Activated naive CD8-positive, alpha-beta T cell (primary cell): Measurements from ENCODE around the gene ACMSD.
"Not testable (repeated sequence)": the region's sequence is repeated elsewhere in the genome, so short reads cannot be mapped to it uniquely, and the experiment has no call there.

Experiments used
- H3K27ac Mint-ChIP-seq: one replicate; pipeline ENCODE4 v1.8.0; 2021; ENCODE audit warnings: mixed read lengths
- H3K27me3 Mint-ChIP-seq: one replicate; pipeline ENCODE4 v1.8.0; 2021; ENCODE audit warnings: mixed read lengths
- H3K36me3 Mint-ChIP-seq: one replicate; pipeline ENCODE4 v1.8.0; 2021; ENCODE audit warnings: mixed read lengths
- H3K4me1 Mint-ChIP-seq: one replicate; pipeline ENCODE4 v1.8.0; 2021; ENCODE audit warnings: low read depth, mixed read lengths
- H3K4me3 Mint-ChIP-seq: one replicate; pipeline ENCODE4 v1.8.0; 2021; ENCODE audit warnings: mild to moderate bottlenecking, mixed read lengths
- H3K9me3 Mint-ChIP-seq: one replicate; pipeline ENCODE4 v1.8.0; 2021; ENCODE audit warnings: low read depth, mixed read lengths

ACMSD gene

GRCh38 chr2:134866498-134867099, 28.2 kb downstream of the ACMSD start:
- H3K4me3 Mint-ChIP-seq, result no peak overlapping the region
- H3K27ac Mint-ChIP-seq, result no peak overlapping the region
- no peaks in the 10 kb centered on the region for H3K4me1 Mint-ChIP-seq
- H3K9me3 Mint-ChIP-seq, result no peaks in the 10 kb centered on the region
- H3K27me3 Mint-ChIP-seq, result no peaks in the 10 kb centered on the region
- peaks cover 11% of the 10 kb centered on the region for H3K36me3 Mint-ChIP-seq

- H3K36me3 Mint-ChIP-seq, result peaks cover 15% of the 10 kb centered on the region
- no peak overlapping the region for H3K27ac Mint-ChIP-seq
- no peaks in the 10 kb centered on the region for H3K4me1 Mint-ChIP-seq
- no peaks in the 10 kb centered on the region for H3K27me3 Mint-ChIP-seq
- no peaks in the 10 kb centered on the region for H3K9me3 Mint-ChIP-seq
- no peak overlapping the region for H3K4me3 Mint-ChIP-seq
These were observed 31.7 kb downstream of the ACMSD start for GRCh38 chr2:134869946-134870736.

DNA sequence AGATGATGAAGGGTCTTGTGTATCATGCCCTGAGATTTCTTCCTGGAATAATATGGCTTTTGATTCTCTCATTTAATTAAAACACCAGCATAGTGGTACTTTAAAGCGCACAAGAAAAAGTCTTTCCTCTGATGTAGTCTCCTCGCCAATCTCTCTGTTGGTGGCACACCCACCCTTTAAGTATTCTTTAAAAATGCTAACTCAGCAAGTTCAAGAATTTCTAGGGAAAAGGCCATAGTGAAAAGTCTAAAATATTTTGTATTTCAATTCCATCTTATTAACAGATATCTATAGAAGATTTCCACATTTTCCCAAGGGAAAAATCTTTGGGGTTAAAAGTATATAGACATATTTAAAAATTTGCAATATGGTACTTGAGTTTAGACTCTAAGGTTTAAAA, 34.7 kb downstream of the ACMSD start:
- H3K27ac Mint-ChIP-seq, result no peak overlapping the region
- no peaks in the 10 kb centered on the region for H3K4me1 Mint-ChIP-seq
- H3K36me3 Mint-ChIP-seq, result peaks cover 19% of the 10 kb centered on the region
- H3K4me3 Mint-ChIP-seq, result no peak overlapping the region
- H3K9me3 Mint-ChIP-seq, result peaks cover 4% of the 10 kb centered on the region
- H3K27me3 Mint-ChIP-seq, result no peaks in the 10 kb centered on the region

- Mint-ChIP-seq H3K27me3 (no peaks in the 10 kb centered on the region), H3K4me3 (no peak overlapping the region), H3K9me3 (peaks cover 21% of the 10 kb centered on the region), H3K4me1 (no peaks in the 10 kb centered on the region), H3K36me3 (peaks cover 33% of the 10 kb centered on the region), H3K27ac (no peak overlapping the region)
These were observed 36.9 kb downstream of the ACMSD start for GRCh38 chr2:134875309-134875708.

DNA sequence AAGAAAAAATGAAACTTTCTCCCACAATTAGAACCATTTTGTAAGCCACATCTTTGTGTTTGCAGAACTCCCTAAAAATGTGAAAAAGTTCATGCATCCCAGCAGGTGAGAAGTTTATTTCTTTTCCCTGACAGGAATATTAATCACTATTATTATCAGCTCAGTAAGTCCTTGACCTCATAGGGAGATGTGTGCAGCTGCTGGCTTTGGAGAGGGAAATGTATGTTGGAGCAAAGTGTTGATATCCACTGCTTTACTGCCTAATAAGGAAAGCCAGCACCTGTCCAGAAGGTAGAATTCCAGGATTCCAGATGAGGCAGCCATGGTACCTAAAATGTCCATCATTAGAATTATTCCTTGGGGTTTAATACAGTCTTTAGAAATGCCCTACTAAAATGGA, 44.4 kb downstream of the ACMSD start:
- H3K36me3 Mint-ChIP-seq, result peaks cover 22% of the 10 kb centered on the region
- H3K4me1 Mint-ChIP-seq, result no peaks in the 10 kb centered on the region
- H3K4me3 Mint-ChIP-seq, result no peak overlapping the region
- no peak overlapping the region for H3K27ac Mint-ChIP-seq
- H3K27me3 Mint-ChIP-seq, result no peaks in the 10 kb centered on the region
- peaks cover 20% of the 10 kb centered on the region for H3K9me3 Mint-ChIP-seq

DNA sequence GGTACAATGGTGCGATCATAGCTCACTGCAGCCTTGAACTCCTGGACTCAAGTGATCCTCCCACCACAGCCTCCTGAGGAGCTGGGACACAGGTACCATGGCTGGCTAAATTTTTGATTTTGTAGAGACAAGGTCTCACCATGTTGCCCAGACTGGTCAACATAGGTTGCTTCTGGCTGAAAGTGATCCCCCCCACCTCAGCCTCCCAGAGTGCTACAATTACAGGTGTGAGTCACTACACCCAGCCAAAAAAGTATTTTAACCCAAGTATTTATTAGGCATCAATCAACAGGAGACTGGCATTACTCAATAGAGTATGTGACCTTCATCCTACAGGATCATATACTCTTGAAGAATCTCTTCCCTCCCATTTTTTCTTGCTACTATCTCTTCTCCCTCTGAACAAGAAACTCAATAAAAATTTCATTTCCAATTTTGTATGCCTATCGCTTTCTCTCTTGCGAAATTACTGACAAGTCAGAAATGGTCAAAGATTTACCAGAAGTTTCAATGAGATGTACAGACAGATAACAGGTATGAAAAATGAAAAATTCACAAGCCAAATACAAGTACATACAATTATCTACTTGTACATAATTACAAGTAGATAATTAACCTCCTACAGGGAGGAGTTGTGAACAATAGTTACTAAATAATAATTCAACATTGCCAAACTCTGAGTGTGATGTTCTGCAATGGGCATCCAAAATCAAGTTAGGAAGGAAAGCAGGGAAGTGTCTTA, 45.3 kb downstream of the ACMSD start:
- Mint-ChIP-seq H3K36me3 (peaks cover 22% of the 10 kb centered on the region), H3K27ac (no peak overlapping the region), H3K4me1 (no peaks in the 10 kb centered on the region), H3K27me3 (no peaks in the 10 kb centered on the region), H3K4me3 (no peak overlapping the region), H3K9me3 (peaks cover 14% of the 10 kb centered on the region)

- no peaks in the 10 kb centered on the region for H3K4me1 Mint-ChIP-seq
- peaks cover 17% of the 10 kb centered on the region for H3K36me3 Mint-ChIP-seq
- peaks cover 8% of the 10 kb centered on the region for H3K9me3 Mint-ChIP-seq
- H3K27me3 Mint-ChIP-seq, result no peaks in the 10 kb centered on the region
- no peak overlapping the region for H3K4me3 Mint-ChIP-seq
- no peak overlapping the region for H3K27ac Mint-ChIP-seq
These were observed 46.0 kb downstream of the ACMSD start for GRCh38 chr2:134884435-134884834.

DNA sequence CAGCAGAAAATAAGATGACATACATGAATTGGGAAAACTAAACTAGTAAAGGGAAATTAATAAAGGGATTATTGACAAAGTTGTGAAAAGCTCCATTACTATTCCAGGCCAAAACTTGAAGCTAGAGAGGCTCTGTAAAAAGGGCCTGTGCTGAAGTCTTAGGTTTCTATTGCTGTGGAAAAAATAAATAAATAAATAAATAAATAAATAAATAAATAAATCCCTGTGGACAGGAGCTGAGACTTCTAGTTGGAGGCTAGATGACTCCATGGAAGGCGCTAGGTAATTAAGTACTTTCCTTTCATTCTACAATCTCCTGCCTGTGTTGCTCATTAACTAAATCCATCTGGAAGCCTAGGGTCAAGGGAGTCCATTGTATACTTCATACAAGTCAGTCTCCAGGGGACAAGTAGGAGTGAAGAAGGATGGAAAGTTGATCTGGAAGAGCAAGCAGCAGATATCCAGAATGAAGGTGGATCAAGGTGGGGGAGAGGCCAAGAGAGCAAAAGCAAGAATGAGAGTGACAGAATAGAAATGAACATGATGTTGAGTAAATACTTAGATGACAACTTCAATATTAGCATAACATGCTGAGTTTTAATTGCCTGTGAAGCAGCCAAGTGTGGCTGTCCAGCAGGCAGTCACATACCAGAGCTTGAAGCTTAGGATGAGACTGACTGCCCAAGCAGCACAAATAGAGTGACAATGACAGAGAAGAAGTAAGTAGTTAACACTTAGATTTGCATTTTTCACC, 54.0 kb downstream of the ACMSD start:
- Mint-ChIP-seq H3K9me3 (no peaks in the 10 kb centered on the region), H3K27ac (no peak overlapping the region), H3K27me3 (peaks cover 2% of the 10 kb centered on the region), H3K4me1 (no peaks in the 10 kb centered on the region), H3K36me3 (peaks cover 5% of the 10 kb centered on the region), H3K4me3 (no peak overlapping the region)

GRCh38 chr2:134897932-134898331, 59.5 kb downstream of the ACMSD start:
- H3K27me3 Mint-ChIP-seq, result peaks cover 2% of the 10 kb centered on the region
- peaks cover 2% of the 10 kb centered on the region for H3K36me3 Mint-ChIP-seq
- H3K9me3 Mint-ChIP-seq, result no peaks in the 10 kb centered on the region
- H3K27ac Mint-ChIP-seq, result no peak overlapping the region
- no peaks in the 10 kb centered on the region for H3K4me1 Mint-ChIP-seq
- no peak overlapping the region for H3K4me3 Mint-ChIP-seq

- no peak overlapping the region for H3K4me3 Mint-ChIP-seq
- H3K4me1 Mint-ChIP-seq, result no peaks in the 10 kb centered on the region
- H3K9me3 Mint-ChIP-seq, result no peaks in the 10 kb centered on the region
- H3K27me3 Mint-ChIP-seq, result peaks cover 4% of the 10 kb centered on the region
- peaks cover 3% of the 10 kb centered on the region for H3K36me3 Mint-ChIP-seq
- no peak overlapping the region for H3K27ac Mint-ChIP-seq
These were observed 60.8 kb downstream of the ACMSD start for GRCh38 chr2:134899204-134899603.

DNA sequence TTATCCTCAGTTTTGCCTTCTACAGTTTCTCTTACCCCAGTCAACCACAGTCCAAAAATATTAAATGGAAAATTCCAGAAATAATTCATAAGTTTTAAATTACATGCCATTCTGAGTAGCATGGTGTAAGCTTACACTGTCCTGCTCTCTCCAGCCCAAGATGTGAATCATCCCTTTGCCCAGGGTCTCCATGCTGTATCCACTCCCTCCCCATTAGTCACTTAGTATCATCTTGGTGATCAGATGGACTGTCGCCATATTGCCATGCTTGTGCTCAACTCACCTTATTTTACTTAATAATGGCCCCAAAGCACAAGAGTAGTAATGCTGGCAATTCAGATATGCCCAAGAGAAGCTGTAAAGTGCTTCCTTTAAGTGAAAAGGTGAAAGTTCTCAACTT, 61.7 kb downstream of the ACMSD start:
- H3K4me3 Mint-ChIP-seq, result no peak overlapping the region
- H3K36me3 Mint-ChIP-seq, result peaks cover 3% of the 10 kb centered on the region
- H3K27ac Mint-ChIP-seq, result no peak overlapping the region
- no peaks in the 10 kb centered on the region for H3K4me1 Mint-ChIP-seq
- no peaks in the 10 kb centered on the region for H3K9me3 Mint-ChIP-seq
- peaks cover 2% of the 10 kb centered on the region for H3K27me3 Mint-ChIP-seq

GRCh38 chr2:134903701-134904100, 65.3 kb downstream of the ACMSD start:
- not testable (repeated sequence) for H3K27me3 Mint-ChIP-seq, H3K9me3 Mint-ChIP-seq, H3K4me1 Mint-ChIP-seq, H3K27ac Mint-ChIP-seq, H3K4me3 Mint-ChIP-seq
- H3K36me3 Mint-ChIP-seq, result peaks cover 15% of the 10 kb centered on the region

- H3K9me3 Mint-ChIP-seq, result peaks cover 8% of the 10 kb centered on the region
- no peak overlapping the region for H3K4me3 Mint-ChIP-seq
- peaks cover 2% of the 10 kb centered on the region for H3K27me3 Mint-ChIP-seq
- H3K4me1 Mint-ChIP-seq, result no peaks in the 10 kb centered on the region
- peaks cover 20% of the 10 kb centered on the region for H3K36me3 Mint-ChIP-seq
- H3K27ac Mint-ChIP-seq, result no peak overlapping the region
These were observed 66.8 kb downstream of the ACMSD start for GRCh38 chr2:134905168-134905567.

- Mint-ChIP-seq H3K27me3 (peaks cover 2% of the 10 kb centered on the region), H3K27ac (no peak overlapping the region), H3K4me1 (no peaks in the 10 kb centered on the region), H3K36me3 (peaks cover 21% of the 10 kb centered on the region), H3K9me3 (peaks cover 8% of the 10 kb centered on the region), H3K4me3 (no peak overlapping the region)
These were observed 68.3 kb downstream of the ACMSD start for GRCh38 chr2:134906726-134907125.
